Neural progenitor cell (in vitro differentiated cells): ENCODE data around the gene EXOG. TPM values are rescaled to one million over a fixed set of nuclear protein-coding genes. Genes with fewer than 3 reads are reported as not detected.
A peak's percentile ranks its signal among the peaks of the same experiment; 100 is the strongest.

Source experiments
- DNase-seq: peaks from one replicate; pipeline ENCODE4 v3.0.0-alpha.2; 2016; ENCODE audit warnings: low spot score
- H2AFZ ChIP-seq: fragments of 200-600 bp; sonication (generic); replicated peaks from 2 replicates; pipeline ENCODE4 v1.6.1; 2016; ENCODE audit warnings: antibody characterized with exemption
- H3F3A ChIP-seq: fragments of 200-600 bp; sonication (generic); 2 replicates; pipeline ENCODE4 v1.6.1; 2016; ENCODE audit warnings: antibody characterized with exemption, low read depth
- H3K27ac ChIP-seq: fragments of 200-600 bp; sonication (generic); 2 replicates; pipeline ENCODE4 v1.5.1; 2016; ENCODE audit warnings: mild to moderate bottlenecking
- H3K27me3 ChIP-seq: fragments of 200-600 bp; sonication (generic); 2 replicates; pipeline ENCODE4 v1.6.1; 2016; ENCODE audit warnings: mild to moderate bottlenecking, moderate library complexity
- H3K36me3 ChIP-seq: fragments of 200-600 bp; sonication (generic); 2 replicates; pipeline ENCODE4 v1.5.1; 2016
- H3K4me1 ChIP-seq: fragments of 200-600 bp; sonication (generic); 2 replicates; pipeline ENCODE4 v1.6.1; 2016; ENCODE audit warnings: mixed run types
- H3K4me2 ChIP-seq: fragments of 200-600 bp; sonication (generic); 2 replicates; pipeline ENCODE4 v1.6.1; 2016
- H3K4me3 ChIP-seq: fragments of 200-600 bp; sonication (generic); 2 replicates; pipeline ENCODE4 v1.5.1; 2016
- H3K79me2 ChIP-seq: fragments of 200-600 bp; sonication (generic); 2 replicates; pipeline ENCODE4 v1.6.1; 2016; ENCODE audit warnings: low read depth
- H3K9ac ChIP-seq: fragments of 200-600 bp; sonication (generic); 2 replicates; pipeline ENCODE4 v1.6.1; 2016
- H3K9me3 ChIP-seq: fragments of 200-600 bp; sonication (generic); 2 replicates; pipeline ENCODE4 v1.5.1; 2016; ENCODE audit warnings: low read depth
- H4K20me1 ChIP-seq: fragments of 200-600 bp; sonication (generic); 2 replicates; pipeline ENCODE4 v1.6.1; 2016; ENCODE audit warnings: low read depth
- H3K27ac Mint-ChIP-seq: 3 replicates; pipeline ENCODE4 v1.8.0; 2021; ENCODE audit warnings: mixed read lengths
- H3K27me3 Mint-ChIP-seq: 2 replicates; pipeline ENCODE4 v1.8.0; 2022; ENCODE audit warnings: low read depth, mild to moderate bottlenecking, inconsistent platforms, moderate library complexity, mixed read lengths; ENCODE audit not compliant: insufficient read depth
- H3K36me3 Mint-ChIP-seq: 3 replicates; pipeline ENCODE4 v1.8.0; 2021; ENCODE audit warnings: mixed read lengths
- H3K4me1 Mint-ChIP-seq: 3 replicates; pipeline ENCODE4 v1.8.0; 2021; ENCODE audit warnings: mixed read lengths
- H3K4me3 Mint-ChIP-seq: 3 replicates; pipeline ENCODE4 v1.8.0; 2021; ENCODE audit warnings: mild to moderate bottlenecking, moderate library complexity, mixed read lengths
- H3K9me3 Mint-ChIP-seq: 3 replicates; pipeline ENCODE4 v1.8.0; 2020; ENCODE audit warnings: mixed read lengths
- EZH2 ChIP-seq: fragments of 200-600 bp; sonication (generic); IDR thresholded peaks from 2 replicates; pipeline ENCODE4 v1.6.1; 2017; ENCODE audit warnings: antibody characterized with exemption, mild to moderate bottlenecking, moderate library complexity
- EZH2phosphoT487 ChIP-seq: fragments of 200-600 bp; sonication (generic); IDR thresholded peaks from 2 replicates; pipeline ENCODE4 v1.6.1; 2017; ENCODE audit warnings: antibody characterized with exemption
- total RNA-seq: library from RNA; depleted of rRNA; stranded (reverse); fragments of >200 nt; gene quantifications from 2 replicates; pipeline ENCODE4 v1.2.3, GENCODE V29; 2015; ENCODE audit warnings: low replicate concordance
- TF ChIP-seq, protein P1 (sequence below): fragments of 200-600 bp; sonication (generic); IDR thresholded peaks from 2 replicates; pipeline ENCODE4 v1.5.1; 2017; ENCODE audit warnings: antibody characterized with exemption, mild to moderate bottlenecking

EXOG gene
- total RNA-seq, 1 donor from 2014 or later, result 11.6 TPM

DNA sequence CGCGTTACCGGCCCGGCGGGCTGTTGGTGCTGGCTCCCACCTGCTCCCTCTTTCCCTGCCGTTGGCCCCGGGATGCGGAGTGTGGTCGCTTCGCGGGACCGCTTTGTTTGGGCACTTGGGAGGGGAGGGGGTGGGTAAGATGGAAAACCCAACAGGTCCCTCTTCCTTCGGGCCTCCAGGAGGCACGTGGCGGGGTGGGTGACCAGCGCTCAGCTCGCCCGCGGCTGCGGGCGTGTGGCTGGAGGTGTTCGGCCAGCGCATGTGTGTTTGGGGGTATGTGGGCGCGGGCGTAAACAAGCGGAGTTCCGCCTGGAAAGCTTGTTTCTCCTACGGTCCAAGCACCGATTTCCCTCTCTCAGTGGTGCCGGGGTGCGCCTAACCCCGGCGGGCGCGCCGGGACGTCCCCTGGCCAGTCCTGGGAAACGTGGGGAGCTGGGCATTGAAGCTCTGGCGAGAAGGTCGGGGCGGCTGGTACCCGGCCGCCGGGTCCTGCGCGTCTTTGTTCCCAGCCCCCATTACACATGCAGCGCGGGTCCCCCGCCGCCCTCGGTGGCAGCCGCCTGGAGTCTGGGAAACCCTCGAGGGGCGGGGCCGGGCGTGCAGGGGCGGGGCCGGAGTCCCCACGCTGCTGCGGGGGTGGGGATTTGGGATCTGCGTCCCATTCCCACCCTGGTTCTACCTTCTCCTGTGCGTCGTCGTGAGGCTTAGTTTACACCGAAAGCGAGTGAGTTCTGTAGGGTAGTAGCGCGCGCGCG, 41.1 kb upstream of the EXOG start:
- TF ChIP-seq EZH2phosphoT487, result no peak
- peak; percentile 25 for TF ChIP-seq EZH2
- TF ChIP-seq, protein P1, sequence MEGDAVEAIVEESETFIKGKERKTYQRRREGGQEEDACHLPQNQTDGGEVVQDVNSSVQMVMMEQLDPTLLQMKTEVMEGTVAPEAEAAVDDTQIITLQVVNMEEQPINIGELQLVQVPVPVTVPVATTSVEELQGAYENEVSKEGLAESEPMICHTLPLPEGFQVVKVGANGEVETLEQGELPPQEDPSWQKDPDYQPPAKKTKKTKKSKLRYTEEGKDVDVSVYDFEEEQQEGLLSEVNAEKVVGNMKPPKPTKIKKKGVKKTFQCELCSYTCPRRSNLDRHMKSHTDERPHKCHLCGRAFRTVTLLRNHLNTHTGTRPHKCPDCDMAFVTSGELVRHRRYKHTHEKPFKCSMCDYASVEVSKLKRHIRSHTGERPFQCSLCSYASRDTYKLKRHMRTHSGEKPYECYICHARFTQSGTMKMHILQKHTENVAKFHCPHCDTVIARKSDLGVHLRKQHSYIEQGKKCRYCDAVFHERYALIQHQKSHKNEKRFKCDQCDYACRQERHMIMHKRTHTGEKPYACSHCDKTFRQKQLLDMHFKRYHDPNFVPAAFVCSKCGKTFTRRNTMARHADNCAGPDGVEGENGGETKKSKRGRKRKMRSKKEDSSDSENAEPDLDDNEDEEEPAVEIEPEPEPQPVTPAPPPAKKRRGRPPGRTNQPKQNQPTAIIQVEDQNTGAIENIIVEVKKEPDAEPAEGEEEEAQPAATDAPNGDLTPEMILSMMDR, result no peak
- peak; percentile 92 for DNase-seq
- Histone ChIP-seq H3K9ac (peak overlapping the region; percentile 98), H3K9me3 (no peaks in the 10 kb centered on the region), H3K27me3 (no peaks in the 10 kb centered on the region), H4K20me1 (peaks cover 53% of the 10 kb centered on the region), H2AFZ (no peak overlapping the region), H3K36me3 (no peaks in the 10 kb centered on the region), H3K4me1 (peaks cover 28% of the 10 kb centered on the region), H3K4me2 (peak overlapping the region; percentile 92), H3K27ac (peak overlapping the region; percentile 88), H3K4me3 (peak overlapping the region; percentile 100), H3F3A (peaks cover 28% of the 10 kb centered on the region), H3K79me2 (peaks cover 61% of the 10 kb centered on the region)
- peak overlapping the region; percentile 100 for H3K27ac Mint-ChIP-seq
- peaks cover 16% of the 10 kb centered on the region for H3K9me3 Mint-ChIP-seq
- peaks cover 25% of the 10 kb centered on the region for H3K36me3 Mint-ChIP-seq
- peak overlapping the region; percentile 100 for H3K4me3 Mint-ChIP-seq
- peaks cover 19% of the 10 kb centered on the region for H3K4me1 Mint-ChIP-seq
- H3K27me3 Mint-ChIP-seq, result peaks cover 3% of the 10 kb centered on the region

DNA sequence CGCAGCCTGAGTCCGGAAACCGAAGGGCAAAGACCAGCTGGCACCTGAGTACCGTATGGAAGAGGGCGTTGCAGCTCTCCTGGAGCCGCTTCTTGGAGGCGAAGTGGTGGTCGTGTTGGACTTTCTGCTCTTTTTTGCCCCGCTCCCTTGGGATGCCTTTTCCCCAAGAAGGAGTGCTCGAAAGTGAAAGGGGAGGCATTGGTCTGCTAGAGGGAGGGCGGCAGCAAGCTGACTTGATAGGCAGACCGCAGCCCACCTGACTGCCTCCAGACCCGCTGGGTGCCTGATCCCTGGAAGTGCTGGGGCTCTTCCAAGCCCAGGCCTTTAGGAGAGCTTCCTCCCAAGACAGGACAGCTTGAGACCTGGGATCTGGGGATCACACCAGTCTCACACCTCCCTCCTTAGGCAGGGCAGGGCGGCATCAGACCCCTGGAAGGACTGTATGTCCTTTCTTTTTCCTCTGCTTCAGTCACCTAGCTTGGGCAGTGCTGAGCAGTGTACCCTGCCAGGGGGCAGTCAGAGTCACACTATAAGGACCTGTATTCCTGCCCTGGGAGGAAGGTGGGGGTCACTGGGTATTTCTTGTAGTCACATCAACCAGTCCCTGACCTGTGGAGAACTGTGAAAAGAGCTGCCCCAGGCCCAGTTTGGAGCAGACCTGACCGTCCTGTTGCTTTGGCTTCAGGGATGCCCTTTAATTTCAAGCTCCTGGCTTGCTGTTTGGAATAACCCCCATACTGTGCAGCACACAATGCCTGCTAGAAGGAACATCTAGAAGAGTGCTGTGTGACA, 40.3 kb upstream of the EXOG start:
- no peaks in the 10 kb centered on the region for H3K27me3 ChIP-seq
- H3F3A ChIP-seq, result peaks cover 28% of the 10 kb centered on the region
- Mint-ChIP-seq H3K27ac (peak overlapping the region; percentile 66), H3K4me1 (peaks cover 22% of the 10 kb centered on the region), H3K9me3 (peaks cover 20% of the 10 kb centered on the region), H3K4me3 (peak overlapping the region; percentile 100), H3K36me3 (peaks cover 30% of the 10 kb centered on the region), H3K27me3 (peaks cover 5% of the 10 kb centered on the region)
- peak overlapping the region; percentile 92 for H3K4me2 ChIP-seq
- no peaks in the 10 kb centered on the region for H3K9me3 ChIP-seq
- H4K20me1 ChIP-seq, result peaks cover 61% of the 10 kb centered on the region
- peaks cover 69% of the 10 kb centered on the region for H3K79me2 ChIP-seq
- DNase-seq, result peak; percentile 8
- no peak overlapping the region for H3K9ac ChIP-seq
- no peak for TF ChIP-seq EZH2
- TF ChIP-seq, protein P1, result no peak
- TF ChIP-seq EZH2phosphoT487, result no peak
- H3K4me3 ChIP-seq, result peak overlapping the region; percentile 100
- peaks cover 28% of the 10 kb centered on the region for H3K4me1 ChIP-seq
- no peak overlapping the region for H2AFZ ChIP-seq
- no peaks in the 10 kb centered on the region for H3K36me3 ChIP-seq
- H3K27ac ChIP-seq, result peak overlapping the region; percentile 88

DNA sequence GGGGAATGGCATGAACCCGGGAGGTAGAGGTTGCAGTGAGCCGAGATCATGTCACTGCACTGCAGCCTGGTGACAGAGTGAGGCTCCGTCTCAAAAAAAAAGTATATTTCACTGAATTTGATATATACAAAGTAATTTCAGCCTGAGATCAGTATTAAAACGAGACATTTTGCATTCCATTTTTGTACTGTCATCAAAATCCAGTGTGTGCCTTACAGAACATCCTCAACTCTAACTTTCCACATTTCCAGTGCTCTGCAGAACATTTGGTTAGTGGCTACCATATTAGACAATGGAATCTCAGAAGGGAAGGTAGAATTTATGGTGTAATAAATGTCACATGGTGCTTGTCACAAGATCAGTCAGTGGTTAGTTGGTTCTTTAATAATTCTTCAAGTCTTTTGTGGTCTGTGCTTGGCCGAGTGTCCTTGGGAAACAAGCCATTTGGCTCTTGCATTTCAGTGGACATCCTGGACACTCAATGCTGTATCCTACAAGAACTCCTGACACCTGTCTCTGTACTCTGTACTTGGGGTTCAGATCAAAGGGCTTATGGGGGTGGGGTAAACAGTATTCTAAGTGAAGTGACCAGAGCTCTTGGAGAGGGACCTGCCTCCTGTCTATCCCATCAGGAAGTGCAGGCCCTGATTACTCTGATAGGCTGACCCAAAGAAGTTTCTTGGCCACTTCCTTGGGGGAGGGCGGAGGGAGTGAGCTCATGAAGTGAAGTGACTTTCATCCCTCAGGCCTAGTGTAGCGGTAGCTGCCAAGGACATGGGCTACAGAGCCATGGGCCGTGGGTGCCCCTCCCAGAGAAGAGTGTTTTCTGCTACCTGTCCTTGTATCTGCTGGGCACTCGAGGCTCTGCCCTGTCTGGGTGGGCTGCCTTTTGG, 38.8 kb upstream of the EXOG start:
- Mint-ChIP-seq H3K4me3 (peak overlapping the region; percentile 28), H3K27me3 (peaks cover 5% of the 10 kb centered on the region), H3K4me1 (peaks cover 22% of the 10 kb centered on the region), H3K36me3 (peaks cover 33% of the 10 kb centered on the region), H3K9me3 (peaks cover 23% of the 10 kb centered on the region), H3K27ac (no peak overlapping the region)
- no peak for DNase-seq
- Histone ChIP-seq H3K4me1 (peaks cover 28% of the 10 kb centered on the region), H3K9ac (no peak overlapping the region), H3K36me3 (no peaks in the 10 kb centered on the region), H3K4me2 (no peak overlapping the region), H3K27ac (no peak overlapping the region), H3K79me2 (peaks cover 84% of the 10 kb centered on the region), H4K20me1 (peaks cover 75% of the 10 kb centered on the region), H3K9me3 (no peaks in the 10 kb centered on the region), H3F3A (peaks cover 28% of the 10 kb centered on the region), H3K27me3 (no peaks in the 10 kb centered on the region), H2AFZ (no peak overlapping the region), H3K4me3 (no peak overlapping the region)
- TF ChIP-seq EZH2 (no peak), EZH2phosphoT487 (no peak)
